H1 (cell line): Measurements from ENCODE around the gene FAIM2. TPM values are rescaled to one million over a fixed set of nuclear protein-coding genes. Genes with fewer than 3 reads are reported as not detected.

Experiments used
- CTCF ChIA-PET: fragments of 300-600 bp; sonication (Branson Sonifier 250); formaldehyde crosslinking; loops from one replicate; lab custom pipeline; 2021; ENCODE audit not compliant: partially characterized antibody; lab: Charles Lee
- POLR2A ChIA-PET: fragments of 300-600 bp; sonication (Branson Sonifier 250); formaldehyde crosslinking; loops from one replicate; lab custom pipeline; 2021; ENCODE audit warnings: inconsistent platforms; ENCODE audit not compliant: partially characterized antibody; lab: Charles Lee
- DNase-seq, 2 experiments: peaks; one replicate each; pipeline versions ENCODE4 v3.0.0 to v3.0.0-alpha.2; 2010 to 2022; ENCODE audit warnings: low spot score in 2 of 2, low read depth in 1 of 2, mixed read lengths in 1 of 2
- FAIRE-seq: peaks from 2 replicates; lab custom pipeline; 2011; peaks lifted over from hg19 to GRCh38; lab: Jason Lieb, UNC
- H2AFZ ChIP-seq: 2 replicates; pipeline ENCODE4 v1.8.1; 2012; ENCODE audit warnings: low read length, inconsistent platforms
- H2AK5ac ChIP-seq: 2 replicates; pipeline ENCODE4 v1.6.1; 2013; ENCODE audit warnings: low read depth, low read length
- H2BK120ac ChIP-seq: replicated peaks from 2 replicates; pipeline ENCODE3; 2013; ENCODE audit warnings: low read depth, low read length, inconsistent platforms
- H2BK12ac ChIP-seq: 2 replicates; pipeline ENCODE4 v1.6.1; 2013; ENCODE audit warnings: low read depth, low read length
- H2BK15ac ChIP-seq: 2 replicates; pipeline ENCODE4 v1.6.1; 2013; ENCODE audit warnings: low read length
- H2BK20ac ChIP-seq: 2 replicates; pipeline ENCODE4 v1.6.1; 2013; ENCODE audit warnings: low read length
- H2BK5ac ChIP-seq: 2 replicates; pipeline ENCODE4 v1.6.1; 2013; ENCODE audit warnings: low read depth, low read length
- H3K14ac ChIP-seq: 2 replicates; pipeline ENCODE4 v1.6.1; 2013; ENCODE audit warnings: inconsistent platforms; ENCODE audit not compliant: insufficient read length
- H3K18ac ChIP-seq: 2 replicates; pipeline ENCODE4 v1.6.1; 2013; ENCODE audit warnings: low read length; ENCODE audit errors: extremely low read depth
- H3K23ac ChIP-seq: 2 replicates; pipeline ENCODE4 v1.6.1; 2013; ENCODE audit warnings: inconsistent platforms; ENCODE audit not compliant: insufficient read length
- H3K23me2 ChIP-seq: 2 replicates; pipeline ENCODE4 v1.6.1; 2013; ENCODE audit warnings: low read depth, low read length
- H3K27ac ChIP-seq: 2 replicates; pipeline ENCODE4 v1.6.1; 2011; ENCODE audit warnings: low read depth, low read length, inconsistent platforms
- H3K27me3 ChIP-seq, 4 experiments: replicated peaks in 1 of 4; 1 replicate in 1 of 4; 2 replicates in 3 of 4; pipeline versions ENCODE4 v1.6.1 to v1.8.1; 2011 to 2013; ENCODE audit warnings: low read length in 3 of 4, mild to moderate bottlenecking in 3 of 4, inconsistent platforms in 2 of 4, mixed read lengths in 2 of 4, moderate library complexity in 1 of 4; ENCODE audit not compliant: control insufficient read depth in 3 of 4, insufficient read depth in 3 of 4; ENCODE audit errors: extremely low read depth in 1 of 4
- H3K36me3 ChIP-seq, 4 experiments: 2 replicates each; pipeline versions ENCODE4 v1.6.1 to v1.8.1; 2011 to 2013; ENCODE audit warnings: mild to moderate bottlenecking in 4 of 4, low read length in 3 of 4, moderate library complexity in 2 of 4, control low read depth in 1 of 4, inconsistent platforms in 1 of 4; ENCODE audit not compliant: insufficient read depth in 4 of 4, control insufficient read depth in 2 of 4
- H3K4ac ChIP-seq: replicated peaks from 2 replicates; pipeline ENCODE3; 2013; ENCODE audit warnings: low read length, low read depth, mixed read lengths, inconsistent platforms; ENCODE audit not compliant: insufficient read length
- H3K4me1 ChIP-seq, 4 experiments: replicated peaks in 1 of 4; 1 replicate in 1 of 4; 2 replicates in 3 of 4; pipeline versions ENCODE4 v1.6.1 to v1.8.1; 2011 to 2013; ENCODE audit warnings: low read length in 3 of 4, inconsistent platforms in 2 of 4, mixed read lengths in 1 of 4; ENCODE audit not compliant: insufficient read depth in 4 of 4, control insufficient read depth in 3 of 4
- H3K4me2 ChIP-seq, 2 experiments: 2 replicates each; pipeline versions ENCODE4 v1.6.1 to v1.8.1; 2011 to 2013; ENCODE audit warnings: low read depth in 2 of 2, low read length in 2 of 2, control low read depth in 1 of 2, inconsistent platforms in 1 of 2, mild to moderate bottlenecking in 1 of 2; ENCODE audit not compliant: insufficient read depth in 1 of 2
- H3K4me3 ChIP-seq, 4 experiments: fragments of 200-600, 300-600 bp in 1 of 4; sonication (generic), shearing (Covaris generic), sonication (Bioruptor Twin) in 1 of 4; 2 replicates each; pipeline versions ENCODE4 v1.5.1 to v1.8.1; 2011 to 2016; ENCODE audit warnings: low read length in 4 of 4, low read depth in 3 of 4, control low read depth in 2 of 4, inconsistent platforms in 2 of 4, mild to moderate bottlenecking in 2 of 4, mixed read lengths in 1 of 4, moderate library complexity in 1 of 4; ENCODE audit not compliant: insufficient read depth in 2 of 4; ENCODE audit errors: extremely low read depth in 1 of 4
- H3K56ac ChIP-seq: replicated peaks from 2 replicates; pipeline ENCODE3; 2013; ENCODE audit warnings: low read depth, mild to moderate bottlenecking, mixed read lengths, low read length, inconsistent platforms; ENCODE audit not compliant: insufficient read length
- H3K79me1 ChIP-seq: 2 replicates; pipeline ENCODE4 v1.6.1; 2013; ENCODE audit warnings: low read depth, low read length, control low read depth
- H3K79me2 ChIP-seq, 2 experiments: 2 replicates each; pipeline versions ENCODE4 v1.6.1 to v1.8.1; 2012 to 2013; ENCODE audit warnings: low read length in 2 of 2, mild to moderate bottlenecking in 2 of 2, inconsistent platforms in 1 of 2; ENCODE audit not compliant: insufficient read depth in 2 of 2, control insufficient read depth in 1 of 2
- H3K9ac ChIP-seq, 4 experiments: replicated peaks in 1 of 4; 1 replicate in 1 of 4; 2 replicates in 3 of 4; pipeline versions ENCODE4 v1.6.1 to v1.8.1; 2011 to 2013; ENCODE audit warnings: low read depth in 3 of 4, low read length in 3 of 4, control low read depth in 2 of 4, mild to moderate bottlenecking in 2 of 4, moderate library complexity in 2 of 4, inconsistent platforms in 1 of 4; ENCODE audit errors: extremely low read depth in 1 of 4
- H3K9me3 ChIP-seq, 2 experiments: 2 replicates each; pipeline versions ENCODE4 v1.6.1 to v1.8.1; 2012 to 2013; ENCODE audit warnings: mild to moderate bottlenecking in 2 of 2, moderate library complexity in 2 of 2, control low read depth in 1 of 2, inconsistent platforms in 1 of 2, low read depth in 1 of 2, low read length in 1 of 2, mixed read lengths in 1 of 2; ENCODE audit not compliant: insufficient read depth in 2 of 2
- H4K20me1 ChIP-seq, 2 experiments: replicated peaks in 1 of 2; 2 replicates each; pipeline versions ENCODE3 to v1.8.1; 2011 to 2013; ENCODE audit warnings: inconsistent platforms in 2 of 2, low read length in 2 of 2, mild to moderate bottlenecking in 1 of 2; ENCODE audit not compliant: insufficient read depth in 2 of 2, control insufficient read depth in 1 of 2
- H4K5ac ChIP-seq: 2 replicates; pipeline ENCODE4 v1.6.1; 2013; ENCODE audit warnings: low read length, low read depth, mixed read lengths, inconsistent platforms; ENCODE audit not compliant: insufficient read length
- H4K8ac ChIP-seq: 2 replicates; pipeline ENCODE4 v1.8.0; 2013; ENCODE audit warnings: mild to moderate bottlenecking, moderate library complexity, low read length, inconsistent platforms; ENCODE audit not compliant: insufficient read depth; ENCODE audit errors: extremely low read depth
- H4K91ac ChIP-seq: replicated peaks from 2 replicates; pipeline ENCODE3; 2013; ENCODE audit warnings: low read length, mixed read lengths, inconsistent platforms; ENCODE audit not compliant: insufficient read length
- CBX8 ChIP-seq: fragments of 300-800, 300-1000 bp; sonication (generic); IDR thresholded peaks from 2 replicates; pipeline ENCODE4 v1.7.1; 2016; ENCODE audit warnings: low read depth, low read length, borderline replicate concordance
- RXRA ChIP-seq: IDR thresholded peaks from 2 replicates; pipeline ENCODE4 v1.6.1; 2011; ENCODE audit warnings: low read depth, mild to moderate bottlenecking, low read length, moderate library complexity; ENCODE audit not compliant: insufficient read depth
- SIN3A ChIP-seq, 2 experiments: IDR thresholded peaks in 1 of 2; conservative IDR thresholded peaks in 1 of 2; 2 replicates each; pipeline ENCODE4 v1.6.1; 2011 to 2012; ENCODE audit warnings: low read length in 2 of 2, improper control_type of control experiment in 1 of 2, low read depth in 1 of 2, mild to moderate bottlenecking in 1 of 2
- TCF12 ChIP-seq: IDR thresholded peaks from 2 replicates; pipeline ENCODE4 v1.6.1; 2011; ENCODE audit warnings: low read depth, mild to moderate bottlenecking, low read length
- WGBS, 2 experiments: shearing (Covaris generic) in 1 of 2; methylation state at CpG; one replicate each; pipeline versions ENCODE4 v1.1.6 to v1.1.7; 2013 to 2015; ENCODE audit warnings: low lambda C conversion rate in 2 of 2, mixed read lengths in 2 of 2, inconsistent platforms in 1 of 2, low coverage in 1 of 2, missing lambda C conversion rate in 1 of 2; ENCODE audit not compliant: insufficient replicate concordance in 2 of 2, insufficient coverage in 1 of 2, insufficient read length in 1 of 2; ENCODE audit errors: extremely low coverage in 1 of 2, missing lambda C conversion rate in 1 of 2; 5-methylcytosine and 5-hydroxymethylcytosine counted together
- polyA plus RNA-seq, 7 experiments: library from polyadenylated mRNA; depleted of rRNA in 3 of 7; stranded (reverse) in 5 of 7; unstranded in 2 of 7; fragments of >200 nt in 5 of 7; fragments of 200-250 nt in 2 of 7; gene quantifications; 1 replicate in 5 of 7; 2 replicates in 1 of 7; 4 replicates in 1 of 7; pipeline versions ENCODE4 v1.2.1 to v1.2.3, GENCODE V29; 2011 to 2013; ENCODE audit warnings: missing spikeins in 2 of 7, mixed read lengths in 2 of 7
- total RNA-seq: library from RNA; stranded (reverse); fragmentation: NEBNext Ultra II Directional; extraction: Animal tissue kit (Norgen Biotek cat#: 25700); gene quantifications from 2 replicates; pipeline ENCODE4 v1.2.1, GENCODE V29; 2021

The FAIM2 gene
- total and polyA plus RNA-seq, 2 of the 8 experiments (the other 6 are each of a cell fraction or from before 2014, with no cell fraction given): 0.89 to 1.3 TPM

DNA sequence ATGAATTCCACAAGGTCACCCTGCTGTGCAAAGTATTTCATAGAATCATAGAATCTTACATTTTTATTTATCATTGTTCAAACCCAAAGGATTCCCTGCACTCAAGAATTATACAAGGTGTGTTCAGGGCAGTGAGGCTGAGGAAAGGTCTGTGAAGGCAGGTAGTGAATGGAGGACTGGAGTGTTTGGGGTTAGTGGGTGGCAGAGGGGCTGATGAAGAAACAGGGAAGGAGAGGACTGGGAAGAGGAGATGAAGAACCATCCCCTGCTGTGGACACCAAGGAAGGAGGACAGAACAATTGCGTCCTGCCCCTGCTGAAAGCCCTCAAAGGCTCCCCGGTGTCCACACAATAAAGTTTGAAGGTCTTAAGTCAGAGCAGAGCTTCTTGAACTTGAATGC is 50.0 kb downstream of the FAIM2 start:
- Histone ChIP-seq H4K91ac (no peak overlapping the region), H3K4me2 (no peak overlapping the region; a peak in 1 of 4 replicates), H3K9ac (no peak overlapping the region), H3K18ac (no peak overlapping the region; the same call in 1 of the 2 replicates)
- no peak for TF ChIP-seq RXRA
- no peak for TF ChIP-seq SIN3A (conservative IDR thresholded peaks at IDR 0.05 in 1 of 2, IDR thresholded peaks at IDR 0.05 in 1 of 2; ENCODE audit: low read depth in 1 of 2, low read length in 2 of 2)
- TF ChIP-seq TCF12: no peak
- no peak for TF ChIP-seq CBX8
- TF ChIP-seq, all 59 proteins: peak for 0
- no peak overlapping the region for H2AFZ ChIP-seq
- H3K4ac ChIP-seq: no peak overlapping the region
- DNase-seq (no peak), FAIRE-seq (no peak)
- no peak overlapping the region for H3K56ac ChIP-seq
- H3K4me3 ChIP-seq: no peak overlapping the region
- no peaks in the 10 kb centered on the region for H4K20me1 ChIP-seq
- no peak overlapping the region for H3K23ac ChIP-seq
- H3K79me2 ChIP-seq: no peaks in the 10 kb centered on the region
- no peaks in the 10 kb centered on the region for H3K9me3 ChIP-seq
- H3K14ac ChIP-seq: no peak overlapping the region
- 81% methylated on average over 2 of the region's 2 CpGs; no CpG with 5 or more reads in 1 of the 2 experiments for WGBS, 2 experiments
- no peaks in the 10 kb centered on the region for H3K23me2 ChIP-seq
- no peaks in the 10 kb centered on the region for H3K79me1 ChIP-seq
- H4K8ac ChIP-seq: no peak overlapping the region
- H2BK15ac ChIP-seq: no peak overlapping the region
- H4K5ac ChIP-seq: no peak overlapping the region
- H2BK20ac ChIP-seq: no peak overlapping the region
- H3K36me3 ChIP-seq: no peaks in the 10 kb centered on the region
- no peak overlapping the region for H3K27ac ChIP-seq
- no peak overlapping the region; the same call in 1 of the 2 replicates for H2AK5ac ChIP-seq
- H2BK12ac ChIP-seq: no peak overlapping the region
- no peak overlapping the region for H2BK5ac ChIP-seq
- POLR2A ChIA-PET: interaction anchor here (0.8 kb wide), 1 partner anchor 11 kb away, joined by 3 read pairs; no protein-coding TSS in a partner anchor
- H2BK120ac ChIP-seq: no peak overlapping the region
- no peaks in the 10 kb centered on the region for H3K4me1 ChIP-seq
- no peaks in the 10 kb centered on the region for H3K27me3 ChIP-seq
- CTCF ChIA-PET: interaction anchor here (2.0 to 4.6 kb wide), 2 partner anchors 11 to 13 kb away, joined by 5 to 18 read pairs; no protein-coding TSS in a partner anchor
